MCF 10A (cell line): Measurements from ENCODE around the gene MEGF8. TPM values are rescaled to one million over a fixed set of nuclear protein-coding genes. Genes with fewer than 3 reads are reported as not detected.

ENCODE experiments used
- BruUV-seq: library from RNA; stranded (reverse); fragments of 400-500 nt; replicated peaks from 2 replicates; lab custom pipeline; 2021; lab: Mats Ljungman, UMichigan
- CTCF ChIA-PET: fragments of 300-600 bp; sonication (Branson Sonifier 250); formaldehyde crosslinking; extraction: SDS; loops from one replicate; lab custom pipeline; 2021; ENCODE audit warnings: antibody characterized with exemption, inconsistent platforms; lab: Yijun Ruan, JAX
- POLR2A ChIA-PET: fragments of 300-600, 350-650 bp; sonication (Branson Sonifier 250); formaldehyde crosslinking; extraction: SDS; loops from one replicate; lab custom pipeline; 2020; ENCODE audit warnings: antibody characterized with exemption, inconsistent platforms; lab: Yijun Ruan, JAX
- DNase-seq: peaks from one replicate; pipeline ENCODE4 v3.0.0-alpha.2; 2018; ENCODE audit not compliant: unreplicated experiment
- H3K27ac Mint-ChIP-seq: one replicate; pipeline ENCODE4 v1.8.0; 2022; ENCODE audit warnings: mild to moderate bottlenecking, low read depth, mixed read lengths; ENCODE audit not compliant: unreplicated experiment
- H3K27me3 Mint-ChIP-seq: one replicate; pipeline ENCODE4 v1.8.0; 2022; ENCODE audit warnings: mixed read lengths; ENCODE audit not compliant: insufficient read depth, unreplicated experiment
- H3K36me3 Mint-ChIP-seq: one replicate; pipeline ENCODE4 v1.8.0; 2022; ENCODE audit warnings: mild to moderate bottlenecking, moderate library complexity, mixed read lengths; ENCODE audit not compliant: insufficient read depth, unreplicated experiment
- H3K4me1 Mint-ChIP-seq: one replicate; pipeline ENCODE4 v1.8.0; 2022; ENCODE audit warnings: mixed read lengths; ENCODE audit not compliant: insufficient read depth, unreplicated experiment
- H3K4me3 Mint-ChIP-seq: one replicate; pipeline ENCODE4 v1.8.0; 2022; ENCODE audit warnings: mild to moderate bottlenecking, moderate library complexity, mixed read lengths; ENCODE audit not compliant: unreplicated experiment
- H3K9me3 Mint-ChIP-seq: one replicate; pipeline ENCODE4 v1.8.0; 2022; ENCODE audit warnings: mixed read lengths; ENCODE audit not compliant: unreplicated experiment
- CTCF ChIP-seq: fragments of 200-600 bp; IDR thresholded peaks from one replicate; pipeline ENCODE4 v1.8.0; 2022; ENCODE audit warnings: antibody characterized with exemption, mild to moderate bottlenecking; ENCODE audit not compliant: unreplicated experiment
- intact Hi-C: fragments of 100-400 bp; cut with micrococcal nuclease; formaldehyde crosslinking; loops from 2 replicates; pipeline ENCODE4 v1.14.1; 2022
- total RNA-seq: library from RNA; stranded (reverse); gene quantifications from 2 replicates; pipeline ENCODE4 v1.2.3, GENCODE V29; 2022

The MEGF8 gene
- total RNA-seq, 1 experiment from 2014 or later: 13.0 TPM

GRCh38 chr19:42363614-42364346, 38.3 kb downstream of the MEGF8 start:
- POLR2A ChIA-PET: no interaction called here
- DNase-seq: no peak
- BruUV-seq: no TSS peak

GRCh38 chr19:42366673-42367072, 41.2 kb downstream of the MEGF8 start:
- Mint-ChIP-seq H3K27me3 (no peaks in the 10 kb centered on the region), H3K4me3 (no peak overlapping the region), H3K36me3 (peaks cover 32% of the 10 kb centered on the region), H3K4me1 (no peaks in the 10 kb centered on the region), H3K9me3 (peaks cover 10% of the 10 kb centered on the region), H3K27ac (no peak overlapping the region)
- no peak for DNase-seq
- BruUV-seq: no TSS peak
- intact Hi-C loops: no loop called here
- no peak for TF ChIP-seq CTCF
- POLR2A ChIA-PET: no interaction called here
- CTCF ChIA-PET: no interaction called here

More at GRCh38 chr19:42363614-42364346, 38.3 kb downstream of the MEGF8 start:
- intact Hi-C loops: no loop called here
- Mint-ChIP-seq H3K27ac (no peak overlapping the region), H3K9me3 (peaks cover 10% of the 10 kb centered on the region), H3K4me1 (no peaks in the 10 kb centered on the region), H3K27me3 (no peaks in the 10 kb centered on the region), H3K4me3 (no peak overlapping the region), H3K36me3 (peaks cover 31% of the 10 kb centered on the region)
- CTCF ChIA-PET: no interaction called here
- no peak for TF ChIP-seq CTCF

- CTCF ChIA-PET: no interaction called here
- POLR2A ChIA-PET: no interaction called here
Observed at GRCh38 chr19:42367929-42368328, 42.5 kb downstream of the MEGF8 start.

GRCh38 chr19:42368360-42368759, 42.9 kb downstream of the MEGF8 start:
- ChIA-PET POLR2A (no interaction called here), CTCF (no interaction called here)
- no peak for DNase-seq
- H3K9me3 Mint-ChIP-seq: peaks cover 6% of the 10 kb centered on the region
- no TSS peak for BruUV-seq
- no peak overlapping the region for H3K27ac Mint-ChIP-seq
- no peak for TF ChIP-seq CTCF
- H3K4me1 Mint-ChIP-seq: no peaks in the 10 kb centered on the region
- peaks cover 22% of the 10 kb centered on the region for H3K36me3 Mint-ChIP-seq
- intact Hi-C loops: no loop called here
- no peaks in the 10 kb centered on the region for H3K27me3 Mint-ChIP-seq
- no peak overlapping the region for H3K4me3 Mint-ChIP-seq

More at GRCh38 chr19:42367929-42368328, 42.5 kb downstream of the MEGF8 start:
- Mint-ChIP-seq H3K27me3 (no peaks in the 10 kb centered on the region), H3K4me1 (no peaks in the 10 kb centered on the region), H3K36me3 (peaks cover 26% of the 10 kb centered on the region), H3K4me3 (no peak overlapping the region), H3K9me3 (peaks cover 10% of the 10 kb centered on the region), H3K27ac (no peak overlapping the region)
- DNase-seq: no peak
- no peak for TF ChIP-seq CTCF
- BruUV-seq: no TSS peak
- intact Hi-C loops: no loop called here
